GM18873 (cell line): Measurements from ENCODE around the gene SPATA25.

Experiments used
- ATAC-seq: cut with Tn5 transposase; IDR thresholded peaks from one replicate; pipeline ENCODE4 v1.9.1; 2021; ENCODE audit warnings: mild to moderate bottlenecking, moderate library complexity, moderate number of reproducible peaks; ENCODE audit not compliant: unreplicated experiment, low FRiP score

Gene SPATA25

DNA sequence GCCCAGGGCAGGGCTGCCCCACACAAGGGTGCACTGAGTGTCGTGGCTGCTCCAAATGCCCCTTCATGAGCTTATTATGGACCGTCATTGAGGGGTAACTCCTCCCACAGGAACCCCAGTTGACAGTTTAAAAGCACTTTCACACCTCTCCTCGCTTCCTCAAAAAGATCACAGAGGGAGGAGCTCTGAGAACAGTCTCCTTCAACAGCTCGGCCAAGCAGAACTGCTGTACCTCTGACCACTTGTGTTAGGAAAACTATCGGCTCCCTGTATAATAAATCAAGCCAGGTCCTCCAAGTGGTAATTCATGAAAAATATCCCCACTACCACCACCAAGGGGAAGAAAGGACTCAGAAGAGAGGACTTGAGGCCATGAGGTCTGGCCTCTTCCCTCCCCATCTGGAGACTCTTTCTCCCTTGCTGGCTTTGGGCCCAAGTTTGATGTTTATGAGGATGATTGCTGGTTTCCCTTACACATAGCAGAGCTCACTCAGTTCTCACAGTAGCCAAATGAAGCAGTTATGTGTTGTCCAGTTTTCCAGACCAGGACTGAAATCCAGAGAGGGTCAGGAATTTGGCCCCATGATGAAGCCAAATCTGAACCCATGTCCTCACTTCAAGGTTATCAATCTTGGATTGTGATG lies 45.1 kb downstream of the SPATA25 start:
- ATAC-seq, result no peak

DNA sequence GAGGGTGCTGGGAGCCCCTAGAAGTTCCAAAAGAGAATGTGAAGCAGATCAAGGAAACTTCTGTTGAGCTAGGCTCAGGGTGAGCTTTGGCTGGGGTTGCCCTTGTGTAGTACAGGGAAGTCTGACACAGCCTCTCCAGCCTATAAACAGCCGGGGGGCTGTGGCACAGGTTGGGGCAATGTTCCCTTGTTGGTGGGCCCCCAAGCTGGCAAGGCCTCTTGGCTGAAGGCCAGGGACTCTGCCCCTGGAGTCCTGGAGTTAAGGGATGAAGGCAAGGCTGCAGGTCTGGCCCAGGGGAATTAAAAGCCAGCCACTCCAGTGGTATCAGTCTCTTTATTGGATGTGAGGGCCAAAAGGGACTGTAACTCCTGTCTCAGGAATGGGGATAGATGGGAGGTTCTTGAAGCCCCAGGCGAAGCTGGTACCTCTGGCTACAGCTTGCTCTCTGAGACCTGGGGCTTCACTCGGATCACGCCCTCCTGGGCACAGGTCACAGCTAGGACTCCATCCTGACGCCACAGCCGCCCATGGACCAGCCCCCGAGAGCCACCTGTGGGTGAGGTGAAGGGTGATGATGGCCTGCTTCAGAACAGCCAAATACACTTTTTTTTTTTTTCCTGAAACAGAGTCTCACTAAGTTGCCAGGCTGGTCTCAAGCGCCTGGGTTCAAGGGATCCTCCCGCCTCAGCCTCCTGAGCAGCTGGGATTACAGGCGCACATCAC lies 45.9 kb downstream of the SPATA25 start:
- ATAC-seq, result no peak

DNA sequence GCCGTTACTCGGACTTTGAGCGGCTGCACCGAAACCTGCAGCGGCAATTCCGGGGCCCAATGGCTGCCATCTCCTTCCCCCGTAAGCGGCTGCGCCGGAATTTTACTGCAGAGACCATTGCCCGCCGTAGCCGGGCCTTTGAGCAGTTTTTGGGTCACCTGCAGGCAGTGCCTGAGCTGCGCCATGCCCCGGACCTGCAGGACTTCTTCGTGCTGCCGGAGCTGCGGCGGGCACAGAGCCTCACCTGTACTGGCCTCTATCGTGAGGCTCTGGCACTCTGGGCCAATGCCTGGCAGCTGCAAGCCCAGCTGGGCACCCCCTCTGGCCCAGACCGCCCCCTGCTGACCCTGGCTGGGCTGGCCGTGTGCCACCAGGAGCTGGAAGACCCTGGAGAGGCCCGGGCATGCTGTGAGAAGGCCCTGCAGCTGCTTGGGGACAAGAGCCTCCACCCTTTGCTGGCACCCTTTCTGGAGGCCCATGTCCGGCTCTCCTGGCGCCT lies 46.7 kb downstream of the SPATA25 start:
- ATAC-seq, result no peak

DNA sequence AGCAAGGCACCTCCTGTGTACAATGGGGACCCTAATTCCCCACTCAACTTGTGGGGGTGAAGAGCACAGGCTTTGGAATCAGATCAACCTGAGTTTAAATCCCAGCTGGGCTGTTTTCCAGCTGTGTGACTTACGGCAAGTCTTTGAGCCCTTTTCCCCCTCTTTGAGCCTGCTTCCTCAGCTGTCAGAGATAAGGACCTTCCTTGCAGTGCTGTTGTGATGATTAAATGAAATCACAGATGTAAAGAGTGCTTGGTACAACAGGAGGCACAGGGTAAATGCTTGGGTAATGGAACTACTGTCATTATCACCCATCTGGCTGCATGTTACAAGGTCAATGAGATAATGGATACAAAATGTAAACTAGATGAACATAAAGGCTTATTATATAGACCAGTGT lies 50.6 kb downstream of the SPATA25 start:
- ATAC-seq, result no peak
